Subcutaneous adipose tissue (tissue), 4 donors: ENCODE data around the gene CPN2. TPM values are rescaled to one million over a fixed set of nuclear protein-coding genes. Genes with fewer than 3 reads are reported as not detected.

ENCODE experiments used
- CTCF ChIP-seq: fragments of 450-650 bp; IDR thresholded peaks from one replicate; pipeline ENCODE4 v1.5.1; 2016; ENCODE audit warnings: low read depth, mild to moderate bottlenecking, control low read depth, antibody characterized with exemption, moderate library complexity
- total RNA-seq, 4 donors: library from RNA; depleted of rRNA; stranded (reverse); fragments of >200 nt; gene quantifications; one replicate each; pipeline ENCODE4 v1.1.0, GENCODE V29; 2016

CPN2 gene
- total RNA-seq, 4 donors from 2014 or later = 0.38 to 0.44 TPM; not detected in 2

GRCh38 chr3:194365978-194366490, 14.9 kb upstream of the CPN2 start:
- no peak for TF ChIP-seq CTCF

GRCh38 chr3:194365526-194365925, 14.4 kb upstream of the CPN2 start:
- TF ChIP-seq CTCF = no peak

DNA sequence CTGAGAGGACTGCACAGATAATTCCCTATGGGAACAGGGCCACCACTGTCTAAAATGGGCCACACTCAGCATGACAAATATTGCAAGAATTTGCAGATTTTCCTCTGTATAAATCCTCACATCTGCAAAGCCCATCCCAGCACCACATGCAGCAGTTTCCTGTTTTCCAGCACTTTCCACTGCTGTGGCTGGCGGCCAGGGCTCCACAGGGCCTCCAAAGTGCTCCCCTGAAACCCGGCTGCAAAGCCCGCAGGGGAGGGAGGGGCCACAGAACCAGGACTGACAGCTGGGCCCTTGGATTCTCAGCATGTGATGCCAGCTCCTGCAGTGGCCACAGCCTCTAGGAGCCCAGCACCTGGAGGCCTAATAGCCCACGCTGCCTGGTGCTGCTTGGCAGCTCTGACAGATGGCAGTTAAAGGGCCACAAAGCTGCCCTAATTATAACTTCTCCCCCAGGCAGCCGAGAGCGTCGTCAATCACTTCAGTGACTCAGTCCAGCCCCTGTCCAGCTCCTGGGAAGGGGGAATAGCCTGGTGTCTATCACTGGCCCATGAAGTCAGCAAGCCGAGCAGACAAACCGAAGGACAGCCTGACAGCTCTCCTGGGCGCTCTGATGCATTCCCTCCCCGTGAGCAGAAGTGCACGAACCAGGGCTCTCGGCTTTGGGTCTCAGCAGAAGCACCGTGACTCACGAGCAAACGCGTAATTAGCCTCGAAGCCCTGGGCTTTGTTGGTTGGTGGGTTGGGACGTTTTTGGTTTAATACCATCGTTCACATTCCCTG, 13.7 kb upstream of the CPN2 start:
- TF ChIP-seq CTCF = no peak

DNA sequence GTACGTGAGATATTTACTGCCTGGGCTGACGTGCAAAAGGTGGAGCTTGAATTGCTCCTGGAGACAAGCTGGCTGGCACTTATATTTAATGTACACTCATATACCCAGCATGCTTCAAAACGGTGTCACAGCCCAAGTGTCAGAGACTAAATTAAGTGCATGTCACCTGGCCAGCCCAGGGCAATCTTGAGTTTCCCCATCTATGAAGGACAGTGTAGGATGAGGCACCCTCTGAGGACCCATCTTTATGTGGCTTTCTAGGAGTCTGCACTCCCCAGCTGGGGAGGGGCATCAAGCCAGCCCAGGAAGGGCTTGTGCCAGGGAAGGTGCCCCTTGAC, 13.2 kb upstream of the CPN2 start:
- no peak for TF ChIP-seq CTCF

DNA sequence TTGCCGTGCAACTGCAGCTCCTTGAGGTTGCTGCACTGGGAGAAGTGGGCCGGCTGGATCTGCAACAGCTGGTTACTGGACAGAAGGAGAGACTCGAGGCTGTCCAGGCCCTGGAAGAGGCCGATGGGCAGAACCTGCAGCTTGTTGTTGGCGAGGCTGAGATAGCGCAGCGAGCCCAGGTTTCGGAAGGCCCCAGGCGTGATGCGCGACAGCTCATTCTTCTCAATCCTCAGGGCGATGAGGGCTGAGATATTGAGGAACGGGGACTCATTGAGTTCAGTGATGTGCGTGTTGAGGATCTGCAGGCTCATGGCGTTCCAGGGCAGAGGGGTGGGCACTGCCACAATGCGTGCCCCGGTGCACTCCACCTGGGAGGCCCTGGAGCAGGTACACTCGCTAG, 9.4 kb upstream of the CPN2 start:
- TF ChIP-seq CTCF = no peak

DNA sequence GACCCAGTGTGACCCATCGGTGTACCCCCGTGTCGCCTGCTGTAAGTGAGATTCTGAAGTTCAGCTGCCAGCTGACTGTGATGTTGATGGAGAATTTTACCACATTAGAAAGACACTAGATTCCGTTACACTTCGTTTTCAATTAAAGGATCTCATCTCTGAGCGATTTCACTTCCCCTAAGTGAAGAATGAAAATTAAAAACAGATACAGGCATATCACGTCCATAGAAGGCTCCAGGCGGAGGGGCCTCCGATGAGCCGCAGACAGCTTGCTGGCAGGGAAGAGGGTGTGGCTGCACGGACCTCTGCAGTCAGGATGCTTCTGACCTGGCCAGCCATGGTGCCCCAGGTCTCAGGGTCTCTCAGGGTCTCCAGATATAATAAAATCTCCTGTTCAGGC, 6.6 kb upstream of the CPN2 start:
- no peak for TF ChIP-seq CTCF

DNA sequence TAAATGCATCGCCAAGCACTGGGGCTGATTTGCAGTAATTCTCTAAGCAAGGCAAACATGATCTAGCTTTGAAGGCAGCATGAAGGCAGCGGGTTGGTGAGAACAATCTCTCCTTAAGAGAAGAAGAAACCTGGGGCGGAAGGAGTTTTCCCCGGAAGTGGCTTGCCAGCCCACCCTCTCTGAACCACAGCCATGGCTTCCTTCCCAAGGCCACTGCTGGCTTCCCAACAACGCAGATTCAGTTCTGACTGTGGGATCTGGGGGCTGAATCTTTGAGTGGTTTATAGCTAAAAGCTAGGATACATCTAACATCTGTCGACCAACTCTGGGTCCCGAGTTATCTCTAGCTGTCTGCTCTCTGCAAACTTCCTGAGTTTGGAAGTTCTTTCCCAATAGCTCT, 4.3 kb upstream of the CPN2 start:
- no peak for TF ChIP-seq CTCF
